CD4-positive, alpha-beta T cell (primary cell): ENCODE results near the gene TOMM40L. TPM values are rescaled to one million over a fixed set of nuclear protein-coding genes. Genes with fewer than 3 reads are reported as not detected.

Source experiments
- ATAC-seq: fragments of 200-7000 bp; cut with Tn5 transposase; one replicate; pipeline ENCODE4 v1.10.0; 2022; ENCODE audit warnings: mild to moderate bottlenecking; ENCODE audit not compliant: poor library complexity
- CTCF ChIA-PET: fragments of 350-600 bp; sonication (Branson Sonifier 250); formaldehyde crosslinking; loops from one replicate; lab custom pipeline; 2021; ENCODE audit warnings: antibody characterized with exemption, inconsistent platforms; lab: Charles Lee
- POLR2A ChIA-PET: fragments of 350-600 bp; sonication (Branson Sonifier 250); formaldehyde crosslinking; loops from one replicate; lab custom pipeline; 2021; ENCODE audit warnings: antibody characterized with exemption, inconsistent platforms; lab: Charles Lee
- DNase-seq, 14 experiments: peaks; one replicate each; pipeline ENCODE4 v3.0.0-alpha.2; 2013 to 2020; ENCODE audit warnings: mixed read lengths in 2 of 14
- H3K27ac ChIP-seq, 2 donors: one replicate each; pipeline versions ENCODE4 v1.5.1 to v1.7.0; 2013; ENCODE audit warnings: low read length in 2 of 2, low read depth in 1 of 2, mild to moderate bottlenecking in 1 of 2
- H3K27me3 ChIP-seq, 2 experiments: 1 replicate in 1 of 2; 2 replicates in 1 of 2; pipeline versions ENCODE4 v1.6.1 to v1.7.0; 2013; ENCODE audit warnings: low read length in 2 of 2, control low read depth in 1 of 2, mild to moderate bottlenecking in 1 of 2, moderate library complexity in 1 of 2; ENCODE audit not compliant: insufficient read depth in 2 of 2, control insufficient read depth in 1 of 2
- H3K36me3 ChIP-seq: one replicate; pipeline ENCODE4 v1.6.1; 2013; ENCODE audit warnings: low read length, control low read depth; ENCODE audit not compliant: insufficient read depth
- H3K4me1 ChIP-seq: one replicate; pipeline ENCODE4 v1.6.1; 2013; ENCODE audit warnings: low read length, control low read depth; ENCODE audit not compliant: insufficient read depth
- H3K4me3 ChIP-seq: one replicate; pipeline ENCODE4 v1.5.1; 2013; ENCODE audit warnings: mild to moderate bottlenecking, low read length, moderate library complexity
- H3K9me3 ChIP-seq, 2 experiments: 1 replicate in 1 of 2; 2 replicates in 1 of 2; pipeline versions ENCODE4 v1.6.1 to v1.7.0; 2013; ENCODE audit warnings: low read length in 2 of 2, mild to moderate bottlenecking in 2 of 2, control low read depth in 1 of 2, moderate library complexity in 1 of 2; ENCODE audit not compliant: control insufficient read depth in 1 of 2, insufficient read depth in 1 of 2
- H3K27ac Mint-ChIP-seq: one replicate; pipeline ENCODE4 v1.8.0; 2020; ENCODE audit warnings: mixed read lengths
- H3K27me3 Mint-ChIP-seq: one replicate; pipeline ENCODE4 v1.8.0; 2021; ENCODE audit warnings: mixed read lengths
- H3K36me3 Mint-ChIP-seq: one replicate; pipeline ENCODE4 v1.8.0; 2021; ENCODE audit warnings: low read depth, mixed read lengths
- H3K4me1 Mint-ChIP-seq: one replicate; pipeline ENCODE4 v1.8.0; 2021; ENCODE audit warnings: low read depth, mixed read lengths
- H3K4me3 Mint-ChIP-seq: one replicate; pipeline ENCODE4 v1.8.0; 2020; ENCODE audit warnings: mild to moderate bottlenecking, mixed read lengths
- H3K9me3 Mint-ChIP-seq: one replicate; pipeline ENCODE4 v1.8.0; 2020; ENCODE audit warnings: mixed read lengths
- intact Hi-C, 2 experiments: fragments of 100-400 bp; cut with DNase I in 1 of 2; cut with micrococcal nuclease in 1 of 2; formaldehyde crosslinking; loops; one replicate each; pipeline versions ENCODE4 v1.15.1 to v1.9.0; 2023 to 2025; cut with DNase I, micrococcal nuclease
- total RNA-seq, 174 experiments: library from RNA in 2 of 174; stranded (reverse) in 2 of 174; gene quantifications; one replicate each; pipeline ENCODE4 v1.2.3 and lab custom pipeline; 2021 to 2026
- TF ChIP-seq, protein P1 (sequence below): fragments of 200-600 bp; IDR thresholded peaks from one replicate; pipeline ENCODE4 v1.8.0; 2022; ENCODE audit warnings: antibody characterized with exemption, mild to moderate bottlenecking

TOMM40L gene
- total RNA-seq, 2 experiments from 2014 or later, result 3.2 to 4.1 TPM

DNA sequence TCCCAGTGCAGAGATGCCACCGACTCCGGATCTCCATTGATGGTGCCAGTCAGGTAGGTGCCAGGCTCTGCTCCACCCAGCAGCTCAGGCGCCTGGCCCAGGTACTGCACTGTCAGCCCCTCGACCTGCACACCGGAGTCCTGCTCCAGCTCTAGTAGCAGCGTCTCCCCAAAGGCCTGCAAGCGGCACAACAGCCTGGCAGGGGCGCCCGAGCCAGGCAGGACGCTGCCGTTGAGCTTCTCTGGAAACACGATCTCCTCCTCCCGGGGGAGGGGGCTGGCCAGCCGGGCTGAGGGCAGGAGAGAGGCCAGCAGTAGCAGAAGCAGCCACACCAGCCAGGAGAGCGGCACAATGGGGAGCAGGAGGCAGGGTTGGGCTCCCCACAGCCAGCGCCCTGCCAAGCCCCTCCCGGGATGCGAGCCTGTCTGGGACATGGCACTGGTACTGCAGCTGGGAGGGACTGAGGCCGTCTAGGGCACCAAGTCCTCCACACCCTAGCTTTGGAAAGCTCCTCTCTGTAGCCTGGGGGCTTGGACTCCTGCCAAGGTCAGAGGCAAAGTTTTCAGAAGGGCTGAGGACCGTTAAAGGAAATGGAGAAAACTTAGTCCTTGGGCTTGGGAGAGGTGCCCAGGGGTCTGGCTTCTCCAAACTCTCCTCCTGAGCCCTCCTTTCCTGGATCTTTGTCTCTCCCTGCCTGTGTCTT is 27.5 kb upstream of the TOMM40L start:
- Histone ChIP-seq H3K27ac (no peak overlapping the region), H3K27me3 (no peaks in the 10 kb centered on the region), H3K36me3 (peaks cover 1% of the 10 kb centered on the region), H3K4me3 (no peak overlapping the region), H3K9me3 (no peaks in the 10 kb centered on the region), H3K4me1 (peaks cover 61% of the 10 kb centered on the region)
- peaks cover 43% of the 10 kb centered on the region for H3K4me1 Mint-ChIP-seq
- no peak overlapping the region for H3K4me3 Mint-ChIP-seq
- no peaks in the 10 kb centered on the region for H3K27me3 Mint-ChIP-seq
- DNase-seq, result no peak
- peaks cover 10% of the 10 kb centered on the region for H3K36me3 Mint-ChIP-seq
- CTCF ChIA-PET, result no interaction called here
- no peaks in the 10 kb centered on the region for H3K9me3 Mint-ChIP-seq
- intact Hi-C loops, result loop anchor here in 1 of 2 experiments (2.0 kb wide), 1 partner anchor 30 kb away; no protein-coding TSS in a partner anchor
- no peak for ATAC-seq
- TF ChIP-seq, protein P1, sequence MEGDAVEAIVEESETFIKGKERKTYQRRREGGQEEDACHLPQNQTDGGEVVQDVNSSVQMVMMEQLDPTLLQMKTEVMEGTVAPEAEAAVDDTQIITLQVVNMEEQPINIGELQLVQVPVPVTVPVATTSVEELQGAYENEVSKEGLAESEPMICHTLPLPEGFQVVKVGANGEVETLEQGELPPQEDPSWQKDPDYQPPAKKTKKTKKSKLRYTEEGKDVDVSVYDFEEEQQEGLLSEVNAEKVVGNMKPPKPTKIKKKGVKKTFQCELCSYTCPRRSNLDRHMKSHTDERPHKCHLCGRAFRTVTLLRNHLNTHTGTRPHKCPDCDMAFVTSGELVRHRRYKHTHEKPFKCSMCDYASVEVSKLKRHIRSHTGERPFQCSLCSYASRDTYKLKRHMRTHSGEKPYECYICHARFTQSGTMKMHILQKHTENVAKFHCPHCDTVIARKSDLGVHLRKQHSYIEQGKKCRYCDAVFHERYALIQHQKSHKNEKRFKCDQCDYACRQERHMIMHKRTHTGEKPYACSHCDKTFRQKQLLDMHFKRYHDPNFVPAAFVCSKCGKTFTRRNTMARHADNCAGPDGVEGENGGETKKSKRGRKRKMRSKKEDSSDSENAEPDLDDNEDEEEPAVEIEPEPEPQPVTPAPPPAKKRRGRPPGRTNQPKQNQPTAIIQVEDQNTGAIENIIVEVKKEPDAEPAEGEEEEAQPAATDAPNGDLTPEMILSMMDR, result no peak
- no peak overlapping the region for H3K27ac Mint-ChIP-seq
- POLR2A ChIA-PET, result interaction anchor here (1.7 kb wide), 1 partner anchor 16 kb away, joined by 7 read pairs; no protein-coding TSS in a partner anchor

DNA sequence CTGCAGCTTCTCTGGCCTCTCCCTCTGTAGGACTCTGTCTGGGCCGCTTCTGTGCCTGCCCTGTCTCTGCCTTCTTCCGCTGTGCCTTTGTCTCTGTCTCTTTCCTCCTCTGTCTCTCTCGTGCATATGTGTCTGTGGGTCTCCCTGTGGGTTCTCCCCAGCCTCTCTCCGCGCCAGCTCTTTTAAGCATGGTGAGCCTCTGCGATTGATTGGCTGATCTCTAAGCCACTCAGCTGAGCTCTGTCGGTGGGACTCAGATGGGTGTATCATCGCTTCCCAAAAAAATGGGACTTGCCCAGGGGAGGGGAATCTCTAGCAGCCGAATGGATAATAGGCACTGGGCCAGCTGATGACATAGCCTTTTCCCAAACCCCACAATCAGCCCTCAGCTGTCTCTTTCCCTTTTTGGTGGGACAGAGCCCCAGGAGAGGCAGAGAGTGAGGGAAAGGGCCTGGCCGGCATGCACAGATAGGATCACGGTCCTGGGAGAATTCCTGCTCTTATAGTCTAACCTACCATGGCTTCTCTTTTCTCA is 26.9 kb upstream of the TOMM40L start, which contains the start of gene ADAMTS4:
ADAMTS4 (minus strand) TSS at position 158 of the 535 bp plus-strand sequence. CDS start 427 bp downstream, outside the sequence.
- Histone ChIP-seq H3K4me3 (no peak within 1 kb of the TSS), H3K4me1 (peaks cover 63% of the 10 kb centered on the region), H3K27me3 (no peaks in the 10 kb centered on the region), H3K36me3 (peaks cover 7% of the 10 kb centered on the region), H3K27ac (peak within 1 kb of the TSS in 1 of 2 donors; percentile 86), H3K9me3 (no peaks in the 10 kb centered on the region)
- peak within 1 kb of the TSS; percentile 70 for H3K4me3 Mint-ChIP-seq
- H3K9me3 Mint-ChIP-seq, result no peaks in the 10 kb centered on the region
- ATAC-seq, result no peak
- H3K36me3 Mint-ChIP-seq, result peaks cover 14% of the 10 kb centered on the region
- ChIA-PET CTCF (no interaction called here), POLR2A (interaction anchor here (1.7 kb wide), 1 partner anchor 17 kb away, joined by 7 read pairs; no protein-coding TSS in a partner anchor)
- peaks cover 50% of the 10 kb centered on the region for H3K4me1 Mint-ChIP-seq
- intact Hi-C loops, result loop anchor here in 1 of 2 experiments (2.0 kb wide), 1 partner anchor 30 kb away; no protein-coding TSS in a partner anchor
- peak in 1 of 14 experiments; percentile 5 for DNase-seq
- no peaks in the 10 kb centered on the region for H3K27me3 Mint-ChIP-seq
- H3K27ac Mint-ChIP-seq, result peak within 1 kb of the TSS; percentile 95
- TF ChIP-seq, protein P1, result no peak

DNA sequence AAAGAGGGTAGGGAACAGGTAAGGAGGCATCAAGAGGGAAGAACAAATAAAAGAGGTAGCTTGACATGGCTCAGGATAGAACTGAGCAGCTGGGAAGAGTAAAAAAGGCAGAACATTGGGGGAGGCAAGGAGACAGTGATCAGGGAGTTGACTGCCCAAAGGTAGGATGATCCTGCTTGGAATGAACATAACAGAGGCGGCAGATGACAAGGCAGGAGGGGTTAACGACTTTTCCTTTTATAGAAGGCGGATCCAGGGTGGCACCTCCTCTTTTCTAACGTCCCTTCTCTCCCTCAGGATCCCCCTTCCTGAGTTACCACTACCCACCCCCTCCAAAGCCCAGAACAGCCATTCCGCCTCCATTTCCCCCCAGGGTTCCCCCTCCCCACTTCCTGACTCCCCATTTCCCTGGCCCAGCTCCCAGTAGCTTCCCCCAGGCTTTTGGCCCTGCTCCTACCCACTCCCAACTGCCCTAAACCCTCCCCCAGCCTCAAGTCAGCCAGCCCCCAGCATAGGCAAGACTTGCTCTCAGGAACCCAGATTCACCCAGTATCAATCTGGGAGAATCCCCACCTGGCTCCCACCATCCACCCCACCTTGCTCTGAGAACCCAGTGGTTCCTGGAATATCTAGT is 26.2 kb upstream of the TOMM40L start:
- H3K36me3 ChIP-seq, result peaks cover 14% of the 10 kb centered on the region
- ATAC-seq, result no peak
- H3K9me3 ChIP-seq, result no peaks in the 10 kb centered on the region
- Mint-ChIP-seq H3K27ac (peak overlapping the region; percentile 95), H3K36me3 (peaks cover 20% of the 10 kb centered on the region), H3K9me3 (no peaks in the 10 kb centered on the region), H3K4me1 (peaks cover 54% of the 10 kb centered on the region), H3K4me3 (peak overlapping the region; percentile 70), H3K27me3 (no peaks in the 10 kb centered on the region)
- DNase-seq, result no peak
- H3K27ac ChIP-seq, result peak overlapping the region in 1 of 2 donors; percentile 86
- TF ChIP-seq, protein P1, result no peak
- H3K4me1 ChIP-seq, result peaks cover 57% of the 10 kb centered on the region
- POLR2A ChIA-PET, result interaction anchor here (1.7 kb wide), 1 partner anchor 18 kb away, joined by 7 read pairs; no protein-coding TSS in a partner anchor
- intact Hi-C loops, result loop anchor here in 1 of 2 experiments (2.0 kb wide), 1 partner anchor 31 kb away; no protein-coding TSS in a partner anchor
- H3K27me3 ChIP-seq, result no peaks in the 10 kb centered on the region
- H3K4me3 ChIP-seq, result no peak overlapping the region
- CTCF ChIA-PET, result no interaction called here
